Trophoblast cell (in vitro differentiated cells and primary cell): ENCODE data around the gene AFG3L2.

ENCODE experiments used
- DNase-seq, 2 donors: peaks; one replicate each; pipeline ENCODE4 v3.0.0-alpha.2; 2016
- H2AFZ ChIP-seq: 2 replicates; pipeline ENCODE4 v1.6.1; 2013; ENCODE audit warnings: low read length, moderate library complexity, mild to moderate bottlenecking; ENCODE audit not compliant: insufficient read depth, poor library complexity
- H2AK5ac ChIP-seq: 2 replicates; pipeline ENCODE4 v1.6.1; 2013; ENCODE audit warnings: mild to moderate bottlenecking, low read length
- H2BK120ac ChIP-seq: 2 replicates; pipeline ENCODE4 v1.6.1; 2013; ENCODE audit warnings: low read length, mild to moderate bottlenecking, moderate library complexity; ENCODE audit not compliant: insufficient read depth, poor library complexity
- H2BK12ac ChIP-seq: 2 replicates; pipeline ENCODE4 v1.6.1; 2013; ENCODE audit warnings: mild to moderate bottlenecking, low read length, moderate library complexity
- H2BK5ac ChIP-seq: 2 replicates; pipeline ENCODE4 v1.6.1; 2013; ENCODE audit warnings: low read length, low read depth, moderate library complexity, mild to moderate bottlenecking; ENCODE audit not compliant: poor library complexity
- H3K14ac ChIP-seq: 2 replicates; pipeline ENCODE4 v1.6.1; 2013; ENCODE audit warnings: mild to moderate bottlenecking, low read length
- H3K18ac ChIP-seq: 2 replicates; pipeline ENCODE4 v1.6.1; 2013; ENCODE audit warnings: mild to moderate bottlenecking, low read length
- H3K23ac ChIP-seq: 2 replicates; pipeline ENCODE4 v1.6.1; 2013; ENCODE audit warnings: low read length
- H3K27ac ChIP-seq: 2 replicates; pipeline ENCODE4 v1.5.1; 2013; ENCODE audit warnings: low read depth, mild to moderate bottlenecking, inconsistent platforms, low read length, moderate library complexity
- H3K27me3 ChIP-seq: 2 replicates; pipeline ENCODE4 v1.6.1; 2013; ENCODE audit warnings: inconsistent platforms, mild to moderate bottlenecking, low read length, moderate library complexity; ENCODE audit not compliant: insufficient read depth
- H3K36me3 ChIP-seq, 2 experiments: 1 replicate in 1 of 2; 2 replicates in 1 of 2; pipeline ENCODE4 v1.6.1; 2013; ENCODE audit warnings: low read length in 2 of 2, mild to moderate bottlenecking in 2 of 2, moderate library complexity in 1 of 2; ENCODE audit not compliant: insufficient read depth in 2 of 2, control insufficient read depth in 1 of 2
- H3K4ac ChIP-seq: 2 replicates; pipeline ENCODE4 v1.6.1; 2013; ENCODE audit warnings: low read depth, mild to moderate bottlenecking, low read length, moderate library complexity
- H3K4me1 ChIP-seq, 2 experiments: 1 replicate in 1 of 2; 2 replicates in 1 of 2; pipeline ENCODE4 v1.6.1; 2013; ENCODE audit warnings: low read length in 2 of 2, mild to moderate bottlenecking in 2 of 2, moderate library complexity in 1 of 2; ENCODE audit not compliant: insufficient read depth in 2 of 2, control insufficient read depth in 1 of 2
- H3K4me2 ChIP-seq: 2 replicates; pipeline ENCODE4 v1.6.1; 2013; ENCODE audit warnings: inconsistent platforms, mild to moderate bottlenecking, low read length, moderate library complexity
- H3K4me3 ChIP-seq: 2 replicates; pipeline ENCODE4 v1.5.1; 2013; ENCODE audit warnings: mild to moderate bottlenecking, low read depth, low read length, inconsistent platforms
- H3K79me1 ChIP-seq: one replicate; pipeline ENCODE4 v1.6.1; 2013; ENCODE audit warnings: low read length
- H3K79me2 ChIP-seq: 2 replicates; pipeline ENCODE4 v1.6.1; 2013; ENCODE audit warnings: low read length, mild to moderate bottlenecking; ENCODE audit not compliant: control insufficient read depth, insufficient read depth, poor library complexity
- H3K9ac ChIP-seq: 2 replicates; pipeline ENCODE4 v1.6.1; 2013; ENCODE audit warnings: mild to moderate bottlenecking, low read length
- H3K9me3 ChIP-seq: 2 replicates; pipeline ENCODE4 v1.6.1; 2013; ENCODE audit warnings: low read depth, mild to moderate bottlenecking, control low read depth, inconsistent platforms, low read length; ENCODE audit not compliant: insufficient read depth
- H4K12ac ChIP-seq: 2 replicates; pipeline ENCODE4 v1.6.1; 2013; ENCODE audit warnings: low read depth, mild to moderate bottlenecking, low read length, moderate library complexity
- H4K8ac ChIP-seq: 2 replicates; pipeline ENCODE4 v1.6.1; 2013; ENCODE audit warnings: low read depth, mild to moderate bottlenecking, low read length, moderate library complexity
- H4K91ac ChIP-seq: one replicate; pipeline ENCODE4 v1.6.1; 2013; ENCODE audit warnings: low read depth, mild to moderate bottlenecking, low read length, moderate library complexity
- WGBS: extraction: QIAGEN DNeasy Blood & Tissue Kit; methylation state at CpG from one replicate; pipeline ENCODE4 v1.1.7; 2013; ENCODE audit warnings: missing lambda C conversion rate; ENCODE audit not compliant: insufficient read length, insufficient coverage; ENCODE audit errors: extremely low coverage; 5-methylcytosine and 5-hydroxymethylcytosine counted together

Gene AFG3L2

DNA sequence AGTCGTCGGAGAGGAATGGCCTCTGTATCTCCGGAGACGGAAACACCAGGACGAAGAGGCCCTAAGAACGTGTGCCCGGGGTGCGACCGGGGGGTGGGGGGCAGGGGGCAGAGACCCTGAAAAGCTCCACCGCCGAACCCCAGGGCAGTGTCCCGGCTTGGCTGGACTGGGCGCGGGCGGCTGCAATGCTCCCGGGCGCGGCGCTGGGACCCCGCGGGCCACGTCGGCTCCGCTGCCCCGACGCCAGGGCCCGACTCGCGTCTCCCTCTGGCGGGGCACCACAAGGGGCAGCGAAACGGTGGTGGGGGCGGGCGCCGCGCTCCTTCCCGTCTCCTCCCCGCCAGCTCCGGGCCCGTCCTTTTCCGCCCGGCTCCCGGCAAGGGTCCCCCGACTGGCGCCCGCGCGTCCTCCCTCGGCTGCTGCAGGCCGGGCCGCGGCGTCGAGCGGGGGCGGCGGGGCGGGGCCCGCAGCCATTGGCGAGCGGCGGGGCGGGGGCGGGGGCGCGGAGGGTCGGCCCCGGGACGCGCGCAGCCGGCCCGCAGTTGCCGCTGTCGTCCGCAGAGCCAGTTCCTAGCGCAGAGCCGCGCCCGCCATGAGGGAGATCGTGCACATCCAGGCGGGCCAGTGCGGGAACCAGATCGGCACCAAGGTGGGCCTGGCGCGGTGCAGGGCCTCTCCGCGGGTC lies 69.2 kb downstream of the AFG3L2 start, which contains the start of gene TUBB6:
Gene TUBB6, plus strand, starts transcription at position 541 of the 685 bp plus-strand sequence. Its CDS starts 52 bp downstream, at position 593.
- peaks cover 6 to 23% of the 10 kb centered on the region in 2 experiments for H3K4me1 ChIP-seq
- H3K9me3 ChIP-seq = no peaks in the 10 kb centered on the region
- peak within 1 kb of the TSS; percentile 93 for H3K4me3 ChIP-seq
- peak within 1 kb of the TSS; percentile 92 for H4K91ac ChIP-seq
- H2BK5ac ChIP-seq = peak within 1 kb of the TSS; percentile 96
- H3K79me2 ChIP-seq = peaks cover 13% of the 10 kb centered on the region
- H3K27ac ChIP-seq = peak within 1 kb of the TSS; percentile 88
- H2AFZ ChIP-seq = peak within 1 kb of the TSS; percentile 96
- H3K36me3 ChIP-seq = peaks cover 11 to 15% of the 10 kb centered on the region in 2 experiments
- no CpG with 5 or more reads among the region's 88 CpGs for WGBS
- peak within 1 kb of the TSS; percentile 74 for H3K4ac ChIP-seq
- peak; percentile 37 to 71 for DNase-seq
- no peaks in the 10 kb centered on the region for H3K27me3 ChIP-seq
- H4K12ac ChIP-seq = peak within 1 kb of the TSS; percentile 96
- no peak within 1 kb of the TSS for H3K23ac ChIP-seq
- H2BK120ac ChIP-seq = peak within 1 kb of the TSS; percentile 97
- H3K9ac ChIP-seq = peak within 1 kb of the TSS; percentile 91
- peaks cover 18% of the 10 kb centered on the region for H3K79me1 ChIP-seq
- H4K8ac ChIP-seq = peak within 1 kb of the TSS; percentile 94
- H3K4me2 ChIP-seq = peak within 1 kb of the TSS; percentile 79
- peak within 1 kb of the TSS; percentile 99 for H3K14ac ChIP-seq
- peak within 1 kb of the TSS; percentile 53 for H2BK12ac ChIP-seq
- peak within 1 kb of the TSS; percentile 68 for H2AK5ac ChIP-seq
- H3K18ac ChIP-seq = peak within 1 kb of the TSS; percentile 100

DNA sequence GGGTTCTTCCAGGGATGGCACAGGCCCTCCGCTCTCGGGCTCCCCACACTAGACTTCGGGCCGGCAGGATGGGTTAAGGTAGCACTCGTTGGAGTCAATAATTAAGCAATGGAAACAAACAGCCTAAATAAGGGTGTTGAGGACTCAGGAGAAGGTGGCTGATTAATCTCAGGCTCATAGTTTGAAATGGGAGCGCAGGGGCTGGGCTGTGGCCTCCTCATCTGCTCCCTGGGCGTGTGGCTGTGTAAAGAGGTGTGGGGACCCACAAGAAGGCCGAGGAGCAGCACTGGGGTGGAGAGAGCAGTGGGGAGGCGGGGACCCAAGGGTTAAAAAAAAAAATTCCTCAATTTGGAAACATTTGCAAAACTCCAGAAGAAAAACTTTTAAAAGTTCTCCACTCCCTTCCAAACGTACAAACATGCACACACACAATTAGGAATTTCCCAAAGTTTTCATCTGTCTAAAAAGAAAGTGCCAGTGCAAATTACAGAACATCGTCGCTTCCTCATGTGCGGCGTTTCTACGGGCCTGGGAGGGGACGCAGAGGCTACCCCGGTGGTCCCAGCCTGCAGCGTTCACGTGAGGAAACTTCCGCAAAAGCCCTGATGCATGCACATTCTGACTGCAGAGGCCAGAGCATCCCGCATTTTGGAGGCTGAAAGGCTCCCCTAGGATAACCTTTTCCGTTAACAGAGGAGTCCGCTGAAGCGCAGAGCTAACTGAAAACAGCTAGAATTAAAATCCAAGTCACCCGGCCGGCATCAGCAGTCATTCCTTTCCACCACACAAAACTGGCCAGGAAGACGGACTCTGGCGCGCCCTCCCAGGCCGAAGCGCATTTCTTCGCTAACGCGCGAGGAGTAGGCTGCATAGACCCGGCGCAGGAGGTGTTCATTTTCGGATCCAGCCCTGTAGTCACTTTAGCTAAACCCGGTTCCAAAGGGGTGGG lies 70.0 kb downstream of the AFG3L2 start:
- Histone ChIP-seq H3K4me2 (peak overlapping the region; percentile 56), H4K8ac (no peak overlapping the region), H3K27me3 (no peaks in the 10 kb centered on the region), H2AFZ (peak overlapping the region; percentile 61), H3K4me1 (peaks cover 6 to 23% of the 10 kb centered on the region in 2 experiments), H2AK5ac (no peak overlapping the region), H3K4me3 (peak overlapping the region; percentile 72), H3K79me1 (peaks cover 18% of the 10 kb centered on the region), H3K9me3 (no peaks in the 10 kb centered on the region), H3K9ac (peak overlapping the region; percentile 35), H2BK120ac (no peak overlapping the region), H3K23ac (no peak overlapping the region), H3K14ac (peak overlapping the region; percentile 18), H2BK5ac (no peak overlapping the region), H3K18ac (no peak overlapping the region), H4K12ac (peak overlapping the region; percentile 7), H3K4ac (no peak overlapping the region), H2BK12ac (no peak overlapping the region), H4K91ac (peak overlapping the region; percentile 74), H3K27ac (peak overlapping the region; percentile 69), H3K36me3 (peaks cover 9 to 12% of the 10 kb centered on the region in 2 experiments), H3K79me2 (peaks cover 13% of the 10 kb centered on the region)
- WGBS = no CpG with 5 or more reads among the region's 39 CpGs
- DNase-seq = peak; percentile 60 to 74

GRCh38 chr18:12305930-12306629 lies 70.9 kb downstream of the AFG3L2 start:
- WGBS = no CpG with 5 or more reads among the region's 25 CpGs

DNA sequence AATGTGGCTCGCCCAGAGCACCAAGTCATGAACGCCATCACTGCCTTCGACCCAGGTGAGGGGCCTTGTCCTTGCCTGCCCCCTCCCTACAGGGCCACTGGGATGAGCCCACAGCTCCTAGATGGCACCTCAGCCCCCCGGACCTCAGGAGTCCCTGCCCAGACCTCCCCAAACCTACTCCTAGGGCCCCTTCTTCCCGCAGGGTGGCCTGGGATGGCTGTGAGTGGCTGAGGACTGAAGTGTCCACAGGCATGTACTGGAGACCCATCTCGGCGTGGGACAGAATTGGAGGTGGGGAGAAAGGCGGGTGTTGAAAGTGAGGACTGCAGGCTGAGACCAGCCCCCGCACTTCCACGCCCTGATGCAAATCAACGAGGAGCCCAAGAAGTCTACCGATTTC lies 71.8 kb downstream of the AFG3L2 start:
- H3K27me3 ChIP-seq = no peaks in the 10 kb centered on the region
- H3K4me2 ChIP-seq = no peak overlapping the region
- peaks cover 13% of the 10 kb centered on the region for H3K79me2 ChIP-seq
- peak overlapping the region; percentile 22 for H4K12ac ChIP-seq
- H3K9me3 ChIP-seq = no peaks in the 10 kb centered on the region
- H4K91ac ChIP-seq = no peak overlapping the region
- H2BK12ac ChIP-seq = no peak overlapping the region
- no peak overlapping the region for H2AK5ac ChIP-seq
- no peak overlapping the region for H3K27ac ChIP-seq
- no CpG with 5 or more reads among the region's 12 CpGs for WGBS
- no peak overlapping the region for H2AFZ ChIP-seq
- no peak overlapping the region for H3K4me3 ChIP-seq
- no peak overlapping the region for H3K18ac ChIP-seq
- no peak overlapping the region for H3K14ac ChIP-seq
- H3K4ac ChIP-seq = no peak overlapping the region
- H3K79me1 ChIP-seq = peaks cover 18% of the 10 kb centered on the region
- H3K36me3 ChIP-seq = peaks cover 0 to 2% of the 10 kb centered on the region in 2 experiments
- H2BK5ac ChIP-seq = no peak overlapping the region
- no peak overlapping the region for H3K23ac ChIP-seq
- H2BK120ac ChIP-seq = no peak overlapping the region
- DNase-seq = no peak
- no peak overlapping the region for H4K8ac ChIP-seq
- peaks cover 3 to 19% of the 10 kb centered on the region in 2 experiments for H3K4me1 ChIP-seq
- no peak overlapping the region for H3K9ac ChIP-seq

More at GRCh38 chr18:12305930-12306629, 70.9 kb downstream of the AFG3L2 start:
- Histone ChIP-seq H3K23ac (no peak overlapping the region), H4K91ac (no peak overlapping the region), H3K79me2 (peaks cover 13% of the 10 kb centered on the region), H3K14ac (no peak overlapping the region), H3K27ac (no peak overlapping the region), H3K9me3 (no peaks in the 10 kb centered on the region), H3K9ac (no peak overlapping the region), H2AK5ac (no peak overlapping the region), H3K27me3 (no peaks in the 10 kb centered on the region), H4K12ac (no peak overlapping the region), H3K4me3 (no peak overlapping the region), H2BK12ac (no peak overlapping the region), H3K4ac (no peak overlapping the region), H3K36me3 (peaks cover 8% of the 10 kb centered on the region in 2 experiments), H3K4me1 (peaks cover 6 to 25% of the 10 kb centered on the region in 2 experiments), H3K4me2 (peak overlapping the region; percentile 45), H3K18ac (no peak overlapping the region), H2BK5ac (no peak overlapping the region), H2BK120ac (no peak overlapping the region), H3K79me1 (peaks cover 18% of the 10 kb centered on the region), H4K8ac (no peak overlapping the region), H2AFZ (no peak overlapping the region)
- DNase-seq = no peak
